ENCODE data around the gene METAP1. TPM values are rescaled to one million over a fixed set of nuclear protein-coding genes. Genes with fewer than 3 reads are reported as not detected.

The METAP1 gene
- total RNA-seq, 2 experiments from 2014 or later = 42.6 to 52.8 TPM

DNA sequence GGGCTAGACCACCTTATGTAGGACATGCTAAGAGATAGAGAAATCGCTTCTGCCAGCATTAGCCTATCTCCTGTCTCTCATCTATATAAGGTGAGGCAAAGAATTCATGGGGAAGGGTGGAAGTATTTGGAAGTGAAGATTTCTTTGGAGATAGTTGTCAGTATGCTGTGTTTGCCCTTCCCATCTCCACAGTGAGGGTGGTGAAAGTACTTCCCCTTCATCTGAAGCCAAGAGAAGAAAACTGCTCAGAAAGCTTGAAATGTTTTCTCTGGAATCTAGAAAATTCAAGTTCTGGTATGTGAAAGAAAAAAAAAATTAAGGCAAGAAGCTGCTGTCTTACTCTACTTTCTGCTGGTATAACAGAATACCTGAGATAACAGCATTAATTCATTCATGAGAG is 105.4 kb downstream of the METAP1 start:
- ChIA-PET POLR2A (interaction anchor here (1.5 kb wide), 1 partner anchor 13 kb away, joined by 3 read pairs; the partner anchor contains the start of gene ADH5), CTCF (ENCODE audit: unreplicated experiment) (no interaction called here)
- no peak overlapping the region for H3K4me2 ChIP-seq (ENCODE audit: low read length)
- H3K27ac ChIP-seq (ENCODE audit: low read depth, low read length, poor library complexity, severe bottlenecking) = no peak overlapping the region
- no peaks in the 10 kb centered on the region for H3K4me1 ChIP-seq (ENCODE audit: insufficient read depth, low read length, poor library complexity, severe bottlenecking)
- H3K36me3 ChIP-seq (ENCODE audit: insufficient read depth, low read length) = no peaks in the 10 kb centered on the region
- no peak overlapping the region for H2AFZ ChIP-seq (ENCODE audit: low read length)
- intact Hi-C loops (cut with micrococcal nuclease; ENCODE audit: unreplicated experiment) = no loop called here
- no peaks in the 10 kb centered on the region for H4K20me1 ChIP-seq (ENCODE audit: insufficient read depth, low read length)
- BruUV-seq (replicated peaks) = no TSS peak
- H3K4me3 ChIP-seq (ENCODE audit: low read depth, low read length, poor library complexity, severe bottlenecking) = no peak overlapping the region
- H3K79me2 ChIP-seq (ENCODE audit: insufficient read depth, low read depth, low read length) = no peaks in the 10 kb centered on the region
- H3K9me2 ChIP-seq (ENCODE audit: insufficient read depth, low read length) = no peaks in the 10 kb centered on the region
- no peak for TF ChIP-seq CTCF (conservative IDR thresholded peaks at IDR 0.05; ENCODE audit: low read length)
- no peak for TF ChIP-seq EZH2phosphoT487 (IDR thresholded peaks at IDR 0.05; ENCODE audit: borderline replicate concordance, low read depth, low read length)
- no peak for DNase-seq (ENCODE audit: low spot score)
- H3K9me3 ChIP-seq (ENCODE audit: low read length) = no peaks in the 10 kb centered on the region

- Histone ChIP-seq H4K20me1 (ENCODE audit: insufficient read depth, low read length) (no peaks in the 10 kb centered on the region), H3K9me3 (ENCODE audit: low read length) (no peaks in the 10 kb centered on the region), H3K4me3 (ENCODE audit: low read depth, low read length, poor library complexity, severe bottlenecking) (no peak overlapping the region), H3K4me2 (ENCODE audit: low read length) (no peak overlapping the region), H3K4me1 (ENCODE audit: insufficient read depth, low read length, poor library complexity, severe bottlenecking) (no peaks in the 10 kb centered on the region), H3K27ac (ENCODE audit: low read depth, low read length, poor library complexity, severe bottlenecking) (no peak overlapping the region), H2AFZ (ENCODE audit: low read length) (no peak overlapping the region), H3K36me3 (ENCODE audit: insufficient read depth, low read length) (no peaks in the 10 kb centered on the region), H3K9me2 (ENCODE audit: insufficient read depth, low read length) (no peaks in the 10 kb centered on the region), H3K79me2 (ENCODE audit: insufficient read depth, low read depth, low read length) (no peaks in the 10 kb centered on the region)
- CTCF ChIA-PET (ENCODE audit: unreplicated experiment) = no interaction called here
- DNase-seq (ENCODE audit: low spot score) = no peak
- TF ChIP-seq EZH2phosphoT487 (IDR thresholded peaks at IDR 0.05; ENCODE audit: borderline replicate concordance, low read depth, low read length) (no peak), CTCF (conservative IDR thresholded peaks at IDR 0.05; ENCODE audit: low read length) (no peak)
- POLR2A ChIA-PET = interaction anchor here (0.6 to 1.6 kb wide), 3 partner anchors 13 to 293 kb away, joined by 3 to 9 read pairs (median 3); partner anchors contain the start of gene ADH5
- intact Hi-C loops (cut with micrococcal nuclease; ENCODE audit: unreplicated experiment) = no loop called here
- BruUV-seq (replicated peaks) = no TSS peak
These were observed 107.1 kb downstream of the METAP1 start for GRCh38 chr4:99102634-99103033.

GRCh38 chr4:99103166-99103565 is 107.6 kb downstream of the METAP1 start:
- H3K9me2 ChIP-seq (ENCODE audit: insufficient read depth, low read length) = no peaks in the 10 kb centered on the region
- ChIA-PET CTCF (ENCODE audit: unreplicated experiment) (no interaction called here), POLR2A (interaction anchor here (0.6 to 1.6 kb wide), 4 partner anchors 14 to 1217 kb away, joined by 3 to 9 read pairs (median 3); partner anchors contain the start of gene ADH5)
- H3K9me3 ChIP-seq (ENCODE audit: low read length) = no peaks in the 10 kb centered on the region
- no peak for DNase-seq (ENCODE audit: low spot score)
- TF ChIP-seq EZH2phosphoT487 (IDR thresholded peaks at IDR 0.05; ENCODE audit: borderline replicate concordance, low read depth, low read length) = no peak
- no peak for TF ChIP-seq CTCF (conservative IDR thresholded peaks at IDR 0.05; ENCODE audit: low read length)
- intact Hi-C loops (cut with micrococcal nuclease; ENCODE audit: unreplicated experiment) = no loop called here
- no TSS peak for BruUV-seq (replicated peaks)
- H3K36me3 ChIP-seq (ENCODE audit: insufficient read depth, low read length) = no peaks in the 10 kb centered on the region
- no peaks in the 10 kb centered on the region for H4K20me1 ChIP-seq (ENCODE audit: insufficient read depth, low read length)
- no peaks in the 10 kb centered on the region for H3K4me1 ChIP-seq (ENCODE audit: insufficient read depth, low read length, poor library complexity, severe bottlenecking)
- H3K27ac ChIP-seq (ENCODE audit: low read depth, low read length, poor library complexity, severe bottlenecking) = no peak overlapping the region
- no peak overlapping the region for H3K4me3 ChIP-seq (ENCODE audit: low read depth, low read length, poor library complexity, severe bottlenecking)
- H2AFZ ChIP-seq (ENCODE audit: low read length) = no peak overlapping the region
- no peaks in the 10 kb centered on the region for H3K79me2 ChIP-seq (ENCODE audit: insufficient read depth, low read depth, low read length)
- no peak overlapping the region for H3K4me2 ChIP-seq (ENCODE audit: low read length)

Measured in OCI-LY7 (cell line).